IMR-90 (cell line): ENCODE results near the gene SLC44A4. TPM values are rescaled to one million over a fixed set of nuclear protein-coding genes. Genes with fewer than 3 reads are reported as not detected.

Source experiments
- ATAC-seq: fragments of 200-7000 bp; cut with Tn5 transposase; 2 replicates; pipeline ENCODE4 v1.9.1; 2020; ENCODE audit warnings: low read depth, mild to moderate bottlenecking, moderate library complexity
- BruUV-seq: library from RNA; stranded (reverse); fragments of 400-500 nt; replicated peaks from 2 replicates; lab custom pipeline; 2021; lab: Mats Ljungman, UMichigan
- CTCF ChIA-PET: fragments of 300-600 bp; formaldehyde crosslinking; extraction: SDS; loops from one replicate; lab custom pipeline; 2021; ENCODE audit warnings: antibody characterized with exemption; lab: Yijun Ruan, JAX
- POLR2A ChIA-PET: fragments of 300-600 bp; sonication (Branson Sonifier 250); formaldehyde crosslinking; loops from one replicate; lab custom pipeline; 2022; ENCODE audit warnings: antibody characterized with exemption; ENCODE audit not compliant: unreplicated experiment; lab: Charles Lee
- DNase-seq: peaks from one replicate; pipeline ENCODE4 v3.0.0; 2013
- H2AFZ ChIP-seq: replicated peaks from 2 replicates; pipeline ENCODE3; 2013; ENCODE audit warnings: low read length, mild to moderate bottlenecking; ENCODE audit not compliant: poor library complexity
- H2AK5ac ChIP-seq: 2 replicates; pipeline ENCODE4 v1.6.1; 2013; ENCODE audit warnings: low read depth, low read length, inconsistent platforms
- H2AK9ac ChIP-seq: replicated peaks from 2 replicates; pipeline ENCODE3; 2013; ENCODE audit warnings: mild to moderate bottlenecking, low read depth, low read length, moderate library complexity; ENCODE audit not compliant: poor library complexity
- H2BK120ac ChIP-seq: 2 replicates; pipeline ENCODE4 v1.6.1; 2013; ENCODE audit warnings: low read depth, low read length, inconsistent platforms
- H2BK15ac ChIP-seq: 3 replicates; pipeline ENCODE4 v1.6.1; 2013; ENCODE audit warnings: low read depth, low read length, inconsistent platforms
- H2BK20ac ChIP-seq: 2 replicates; pipeline ENCODE4 v1.6.1; 2013; ENCODE audit warnings: low read depth, mild to moderate bottlenecking, inconsistent platforms, low read length, moderate library complexity
- H2BK5ac ChIP-seq: 2 replicates; pipeline ENCODE4 v1.6.1; 2013; ENCODE audit warnings: mild to moderate bottlenecking, low read depth, low read length, inconsistent platforms; ENCODE audit not compliant: poor library complexity, severe bottlenecking
- H3K14ac ChIP-seq: replicated peaks from 2 replicates; pipeline ENCODE4 v1.6.1; 2013; ENCODE audit warnings: low read depth, low read length, inconsistent platforms
- H3K18ac ChIP-seq: 2 replicates; pipeline ENCODE4 v1.6.1; 2013; ENCODE audit warnings: low read depth, low read length, control low read depth
- H3K23ac ChIP-seq: 2 replicates; pipeline ENCODE4 v1.6.1; 2013; ENCODE audit warnings: low read depth, low read length, inconsistent platforms
- H3K27ac ChIP-seq: 2 replicates; pipeline ENCODE4 v1.5.1; 2013; ENCODE audit warnings: mild to moderate bottlenecking, control low read depth, low read length; ENCODE audit not compliant: insufficient read depth
- H3K27me3 ChIP-seq: 2 replicates; pipeline ENCODE4 v1.6.1; 2013; ENCODE audit warnings: low read length; ENCODE audit not compliant: control insufficient read depth, insufficient read depth
- H3K36me3 ChIP-seq: 2 replicates; pipeline ENCODE4 v1.6.1; 2013; ENCODE audit warnings: low read length, mixed read lengths; ENCODE audit not compliant: control insufficient read depth, insufficient read depth
- H3K4ac ChIP-seq: 2 replicates; pipeline ENCODE4 v1.6.1; 2013; ENCODE audit warnings: low read depth, low read length, inconsistent platforms
- H3K4me1 ChIP-seq: 2 replicates; pipeline ENCODE4 v1.6.1; 2013; ENCODE audit warnings: low read length, mixed read lengths; ENCODE audit not compliant: control insufficient read depth, insufficient read depth
- H3K4me2 ChIP-seq: 2 replicates; pipeline ENCODE4 v1.6.1; 2013; ENCODE audit warnings: low read depth, mild to moderate bottlenecking, control low read depth, low read length, moderate library complexity
- H3K4me3 ChIP-seq: 2 replicates; pipeline ENCODE4 v1.5.1; 2013; ENCODE audit warnings: low read depth, mild to moderate bottlenecking, control low read depth, low read length, moderate library complexity; ENCODE audit not compliant: insufficient read depth
- H3K56ac ChIP-seq: 2 replicates; pipeline ENCODE4 v1.6.1; 2013; ENCODE audit warnings: low read length, inconsistent platforms; ENCODE audit not compliant: insufficient read depth; ENCODE audit errors: extremely low read depth
- H3K79me1 ChIP-seq, 2 experiments: 2 replicates each; pipeline ENCODE4 v1.6.1; 2013; ENCODE audit warnings: low read length in 2 of 2, inconsistent platforms in 1 of 2, low read depth in 1 of 2
- H3K9ac ChIP-seq: 2 replicates; pipeline ENCODE4 v1.6.1; 2013; ENCODE audit warnings: low read depth, low read length, control low read depth
- H3K9me1 ChIP-seq: 2 replicates; pipeline ENCODE4 v1.6.1; 2013; ENCODE audit warnings: low read length, inconsistent platforms; ENCODE audit not compliant: insufficient read depth
- H3K9me3 ChIP-seq: 2 replicates; pipeline ENCODE4 v1.6.1; 2013; ENCODE audit warnings: low read length; ENCODE audit not compliant: control insufficient read depth, insufficient read depth
- H4K20me1 ChIP-seq: 2 replicates; pipeline ENCODE4 v1.6.1; 2013; ENCODE audit warnings: low read length, inconsistent platforms; ENCODE audit not compliant: insufficient read depth
- H4K5ac ChIP-seq: 2 replicates; pipeline ENCODE4 v1.6.1; 2013; ENCODE audit warnings: mild to moderate bottlenecking, low read depth, low read length, control low read depth
- H4K8ac ChIP-seq, 2 experiments: 2 replicates each; pipeline ENCODE4 v1.6.1; 2013; ENCODE audit warnings: low read depth in 2 of 2, low read length in 2 of 2, control low read depth in 1 of 2, inconsistent platforms in 1 of 2
- H4K91ac ChIP-seq: 2 replicates; pipeline ENCODE4 v1.6.1; 2013; ENCODE audit warnings: low read depth, low read length, inconsistent platforms; ENCODE audit not compliant: insufficient read depth
- BHLHE40 ChIP-seq: fragments of 150-350 bp; IDR thresholded peaks from 2 replicates; pipeline ENCODE4 v1.6.1; 2016; ENCODE audit warnings: mild to moderate bottlenecking, low read depth, low read length
- CEBPB ChIP-seq: IDR thresholded peaks from 2 replicates; pipeline ENCODE4 v1.6.1; 2012; ENCODE audit warnings: low read depth, low read length, improper control_type of control experiment
- CHD1 ChIP-seq: IDR thresholded peaks from 2 replicates; pipeline ENCODE4 v1.6.1; 2012; ENCODE audit warnings: low read depth, low read length, improper control_type of control experiment
- FOS ChIP-seq: fragments of 150-350 bp; IDR thresholded peaks from 2 replicates; pipeline ENCODE4 v1.6.1; 2016; ENCODE audit warnings: low read depth, low read length
- MAFK ChIP-seq: IDR thresholded peaks from 2 replicates; pipeline ENCODE4 v1.6.1; 2012; ENCODE audit warnings: low read depth, low read length, improper control_type of control experiment
- MAZ ChIP-seq: IDR thresholded peaks from 2 replicates; pipeline ENCODE4 v1.6.1; 2012; ENCODE audit warnings: low read depth, mild to moderate bottlenecking, low read length, improper control_type of control experiment, moderate library complexity, borderline replicate concordance
- MXI1 ChIP-seq: IDR thresholded peaks from 2 replicates; pipeline ENCODE4 v1.6.1; 2012; ENCODE audit warnings: low read depth, mild to moderate bottlenecking, low read length, moderate library complexity, borderline replicate concordance
- NFE2L2 ChIP-seq: fragments of 150-350 bp; IDR thresholded peaks from 2 replicates; pipeline ENCODE4 v1.6.1; 2016; ENCODE audit warnings: low read depth, mild to moderate bottlenecking, low read length
- POLR2A ChIP-seq: IDR thresholded peaks from 2 replicates; pipeline ENCODE4 v1.6.1; 2012; ENCODE audit warnings: mild to moderate bottlenecking, low read depth, low read length
- RAD21 ChIP-seq: IDR thresholded peaks from 2 replicates; pipeline ENCODE4 v1.6.1; 2012; ENCODE audit warnings: low read length, improper control_type of control experiment
- RCOR1 ChIP-seq: IDR thresholded peaks from 2 replicates; pipeline ENCODE4 v1.6.1; 2012; ENCODE audit warnings: mild to moderate bottlenecking, low read length, improper control_type of control experiment; ENCODE audit not compliant: insufficient replicate concordance
- RFX5 ChIP-seq: IDR thresholded peaks from 2 replicates; pipeline ENCODE4 v1.8.0; 2012; ENCODE audit warnings: low read depth, mild to moderate bottlenecking, low read length, moderate library complexity
- SMC3 ChIP-seq: fragments of 150-350 bp; IDR thresholded peaks from 2 replicates; pipeline ENCODE4 v1.6.1; 2016; ENCODE audit warnings: low read depth, mild to moderate bottlenecking, antibody characterized with exemption, low read length, moderate library complexity
- WGBS, 2 experiments: methylation state at CpG; one replicate each; pipeline versions ENCODE4 v1.1.5 to v1.1.7; 2013; ENCODE audit warnings: missing lambda C conversion rate in 2 of 2; ENCODE audit not compliant: insufficient read length in 1 of 2; ENCODE audit errors: extremely low coverage in 2 of 2; 5-methylcytosine and 5-hydroxymethylcytosine counted together
- dilution Hi-C: fragments of 300-500 bp; cut with HindIII; formaldehyde crosslinking; loops from one replicate; pipeline ENCODE4 v1.14.3; 2018; ENCODE audit warnings: low sequenced_read_pairs; ENCODE audit not compliant: unreplicated experiment
- in situ Hi-C: fragments of 300-500 bp; cut with MboI; formaldehyde crosslinking; loops from 3 replicates; pipeline ENCODE4 v1.14.3; 2019; ENCODE audit warnings: low sequenced_read_pairs, inconsistent platforms, mixed read lengths
- intact Hi-C: fragments of 100-400 bp; cut with micrococcal nuclease; formaldehyde crosslinking; loops from 2 replicates; pipeline ENCODE4 v1.10.0; 2022
- polyA plus RNA-seq, 3 experiments: library from polyadenylated mRNA; depleted of rRNA; stranded (reverse); fragments of >200 nt; gene quantifications; 2 replicates each; pipeline ENCODE4 v1.2.3, GENCODE V29; 2012; ENCODE audit warnings: low replicate concordance in 1 of 3
- total RNA-seq: library from RNA; depleted of rRNA; stranded (reverse); fragments of >200 nt; gene quantifications from 2 replicates; pipeline ENCODE4 v1.2.3, GENCODE V29; 2012
- TF ChIP-seq, protein P1 (sequence below): conservative IDR thresholded peaks from 2 replicates; pipeline ENCODE4 v1.5.1; 2012; ENCODE audit warnings: mild to moderate bottlenecking, low read depth, low read length, improper control_type of control experiment
- TF ChIP-seq, protein P2 (sequence below): fragments of 150-350 bp; IDR thresholded peaks from 2 replicates; pipeline ENCODE4 v1.6.1; 2016; ENCODE audit warnings: low read depth, mild to moderate bottlenecking, low read length, moderate library complexity, borderline replicate concordance
- TF ChIP-seq, protein P3 (sequence below): fragments of 150-350 bp; IDR thresholded peaks from 2 replicates; pipeline ENCODE4 v1.6.1; 2017; ENCODE audit warnings: mild to moderate bottlenecking, antibody characterized with exemption, low read length, low read depth

Gene SLC44A4
- total and polyA plus RNA-seq, 2 of the 4 experiments (the other 2 are of a cell fraction), result 0.14 to 0.36 TPM

DNA sequence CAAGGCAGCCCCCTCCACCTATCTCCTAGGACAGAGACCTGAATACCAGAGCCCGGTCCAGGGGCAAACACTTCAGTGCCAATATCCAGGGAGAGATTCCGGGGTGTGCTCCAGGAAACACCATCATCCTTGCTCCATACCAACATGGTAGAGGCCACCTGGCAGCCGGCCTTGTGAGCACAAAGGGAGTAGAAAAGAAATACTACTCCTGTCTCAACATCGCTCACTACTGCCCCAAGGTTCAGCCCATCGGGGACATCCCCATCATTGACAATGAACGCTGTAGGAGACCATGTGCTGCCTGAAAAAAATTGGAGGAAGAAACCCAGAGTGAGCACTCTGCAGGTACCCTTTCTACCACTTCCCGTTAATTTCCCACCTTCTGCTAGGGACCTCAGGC, 17.6 kb downstream of the SLC44A4 start:
- H4K91ac ChIP-seq, result no peak overlapping the region
- no peak overlapping the region for H2BK15ac ChIP-seq
- CTCF ChIA-PET, result no interaction called here
- TF ChIP-seq POLR2A, result no peak
- no peak for TF ChIP-seq NFE2L2
- TF ChIP-seq RCOR1, result no peak
- TF ChIP-seq, protein P1, sequence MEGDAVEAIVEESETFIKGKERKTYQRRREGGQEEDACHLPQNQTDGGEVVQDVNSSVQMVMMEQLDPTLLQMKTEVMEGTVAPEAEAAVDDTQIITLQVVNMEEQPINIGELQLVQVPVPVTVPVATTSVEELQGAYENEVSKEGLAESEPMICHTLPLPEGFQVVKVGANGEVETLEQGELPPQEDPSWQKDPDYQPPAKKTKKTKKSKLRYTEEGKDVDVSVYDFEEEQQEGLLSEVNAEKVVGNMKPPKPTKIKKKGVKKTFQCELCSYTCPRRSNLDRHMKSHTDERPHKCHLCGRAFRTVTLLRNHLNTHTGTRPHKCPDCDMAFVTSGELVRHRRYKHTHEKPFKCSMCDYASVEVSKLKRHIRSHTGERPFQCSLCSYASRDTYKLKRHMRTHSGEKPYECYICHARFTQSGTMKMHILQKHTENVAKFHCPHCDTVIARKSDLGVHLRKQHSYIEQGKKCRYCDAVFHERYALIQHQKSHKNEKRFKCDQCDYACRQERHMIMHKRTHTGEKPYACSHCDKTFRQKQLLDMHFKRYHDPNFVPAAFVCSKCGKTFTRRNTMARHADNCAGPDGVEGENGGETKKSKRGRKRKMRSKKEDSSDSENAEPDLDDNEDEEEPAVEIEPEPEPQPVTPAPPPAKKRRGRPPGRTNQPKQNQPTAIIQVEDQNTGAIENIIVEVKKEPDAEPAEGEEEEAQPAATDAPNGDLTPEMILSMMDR, result no peak
- TF ChIP-seq, protein P2, sequence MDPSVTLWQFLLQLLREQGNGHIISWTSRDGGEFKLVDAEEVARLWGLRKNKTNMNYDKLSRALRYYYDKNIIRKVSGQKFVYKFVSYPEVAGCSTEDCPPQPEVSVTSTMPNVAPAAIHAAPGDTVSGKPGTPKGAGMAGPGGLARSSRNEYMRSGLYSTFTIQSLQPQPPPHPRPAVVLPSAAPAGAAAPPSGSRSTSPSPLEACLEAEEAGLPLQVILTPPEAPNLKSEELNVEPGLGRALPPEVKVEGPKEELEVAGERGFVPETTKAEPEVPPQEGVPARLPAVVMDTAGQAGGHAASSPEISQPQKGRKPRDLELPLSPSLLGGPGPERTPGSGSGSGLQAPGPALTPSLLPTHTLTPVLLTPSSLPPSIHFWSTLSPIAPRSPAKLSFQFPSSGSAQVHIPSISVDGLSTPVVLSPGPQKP, result no peak
- TF ChIP-seq CEBPB, result no peak
- no peak for TF ChIP-seq SMC3
- no peak for TF ChIP-seq MAFK
- no peak for TF ChIP-seq RAD21
- TF ChIP-seq FOS, result no peak
- TF ChIP-seq, protein P3, sequence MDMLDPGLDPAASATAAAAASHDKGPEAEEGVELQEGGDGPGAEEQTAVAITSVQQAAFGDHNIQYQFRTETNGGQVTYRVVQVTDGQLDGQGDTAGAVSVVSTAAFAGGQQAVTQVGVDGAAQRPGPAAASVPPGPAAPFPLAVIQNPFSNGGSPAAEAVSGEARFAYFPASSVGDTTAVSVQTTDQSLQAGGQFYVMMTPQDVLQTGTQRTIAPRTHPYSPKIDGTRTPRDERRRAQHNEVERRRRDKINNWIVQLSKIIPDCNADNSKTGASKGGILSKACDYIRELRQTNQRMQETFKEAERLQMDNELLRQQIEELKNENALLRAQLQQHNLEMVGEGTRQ, result no peak
- TF ChIP-seq RFX5, result no peak
- TF ChIP-seq CHD1, result no peak
- TF ChIP-seq MXI1, result no peak
- TF ChIP-seq BHLHE40, result no peak
- TF ChIP-seq MAZ, result no peak
- no peak for ATAC-seq
- dilution Hi-C loops (no loop called here), in situ Hi-C loops (no loop called here), intact Hi-C loops (no loop called here)
- no peak overlapping the region for H3K9ac ChIP-seq
- H2AK9ac ChIP-seq, result no peak overlapping the region
- WGBS, 2 experiments, result 100% methylated on average over 1 of the region's 7 CpGs; no CpG with 5 or more reads in 1 of the 2 experiments
- H3K4me3 ChIP-seq, result no peak overlapping the region
- H2BK120ac ChIP-seq, result no peak overlapping the region
- peaks cover 7 to 20% of the 10 kb centered on the region in 2 experiments; a peak in 2 of 4 replicates for H3K79me1 ChIP-seq
- peaks cover 23% of the 10 kb centered on the region for H3K36me3 ChIP-seq
- no peak overlapping the region for H3K18ac ChIP-seq
- no peak overlapping the region for H2BK20ac ChIP-seq
- no peak overlapping the region for H2AK5ac ChIP-seq
- peaks cover 2% of the 10 kb centered on the region; the same call in 1 of the 2 replicates for H3K9me1 ChIP-seq
- DNase-seq, result no peak
- H3K27me3 ChIP-seq, result no peaks in the 10 kb centered on the region
- no peak overlapping the region for H4K5ac ChIP-seq
- H3K4me1 ChIP-seq, result peaks cover 4% of the 10 kb centered on the region
- H3K23ac ChIP-seq, result no peak overlapping the region
- POLR2A ChIA-PET, result no interaction called here
- no peak overlapping the region for H3K27ac ChIP-seq
- no peaks in the 10 kb centered on the region for H4K20me1 ChIP-seq
- no peak overlapping the region for H3K4ac ChIP-seq
- H3K56ac ChIP-seq, result no peak overlapping the region
- no peaks in the 10 kb centered on the region for H3K9me3 ChIP-seq
- no peak overlapping the region for H4K8ac ChIP-seq
- H3K14ac ChIP-seq, result no peak overlapping the region
- no peak overlapping the region for H3K4me2 ChIP-seq
- no peak overlapping the region for H2BK5ac ChIP-seq
- H2AFZ ChIP-seq, result no peak overlapping the region
- no TSS peak for BruUV-seq
